Amniotic stem cell (primary cell): ENCODE results near the gene GSK3A.

ENCODE experiments used
- DNase-seq: peaks from one replicate; lab custom pipeline; 2025; lab: John Stamatoyannopoulos, UW

Gene GSK3A

DNA sequence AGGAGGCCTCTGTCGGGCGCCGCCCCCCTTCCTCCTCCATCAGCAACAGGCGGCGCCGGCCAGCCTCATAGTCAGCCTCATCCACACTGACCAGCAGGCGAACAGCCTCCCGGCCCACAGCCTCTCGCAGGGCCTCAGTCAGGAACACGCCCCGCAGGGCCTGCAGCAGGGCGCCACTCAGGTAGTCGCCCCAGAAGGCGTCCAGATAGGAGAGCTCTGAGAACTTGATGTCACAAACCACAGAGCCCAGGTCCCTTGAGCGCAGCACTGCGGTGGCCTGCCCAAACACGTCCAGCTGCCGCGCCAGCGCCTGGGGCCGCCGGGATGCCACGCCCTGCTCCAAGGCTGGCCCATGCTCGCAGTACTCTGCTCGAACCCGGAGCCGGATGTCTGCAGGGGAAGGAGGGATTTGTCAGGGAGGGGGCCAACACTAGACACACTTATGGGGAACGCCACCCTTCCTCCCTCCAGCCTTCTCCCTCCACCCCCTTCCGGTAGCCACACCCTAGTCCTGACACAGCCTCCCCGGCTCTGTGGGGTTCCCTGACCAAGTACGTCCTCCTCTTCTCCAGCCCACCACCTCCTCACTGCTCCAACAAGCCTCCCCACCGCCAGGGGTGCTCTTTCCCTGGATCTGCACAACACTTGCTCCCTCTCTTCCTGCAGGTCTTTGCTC lies 42.8 kb downstream of the GSK3A start:
- no peak for DNase-seq

DNA sequence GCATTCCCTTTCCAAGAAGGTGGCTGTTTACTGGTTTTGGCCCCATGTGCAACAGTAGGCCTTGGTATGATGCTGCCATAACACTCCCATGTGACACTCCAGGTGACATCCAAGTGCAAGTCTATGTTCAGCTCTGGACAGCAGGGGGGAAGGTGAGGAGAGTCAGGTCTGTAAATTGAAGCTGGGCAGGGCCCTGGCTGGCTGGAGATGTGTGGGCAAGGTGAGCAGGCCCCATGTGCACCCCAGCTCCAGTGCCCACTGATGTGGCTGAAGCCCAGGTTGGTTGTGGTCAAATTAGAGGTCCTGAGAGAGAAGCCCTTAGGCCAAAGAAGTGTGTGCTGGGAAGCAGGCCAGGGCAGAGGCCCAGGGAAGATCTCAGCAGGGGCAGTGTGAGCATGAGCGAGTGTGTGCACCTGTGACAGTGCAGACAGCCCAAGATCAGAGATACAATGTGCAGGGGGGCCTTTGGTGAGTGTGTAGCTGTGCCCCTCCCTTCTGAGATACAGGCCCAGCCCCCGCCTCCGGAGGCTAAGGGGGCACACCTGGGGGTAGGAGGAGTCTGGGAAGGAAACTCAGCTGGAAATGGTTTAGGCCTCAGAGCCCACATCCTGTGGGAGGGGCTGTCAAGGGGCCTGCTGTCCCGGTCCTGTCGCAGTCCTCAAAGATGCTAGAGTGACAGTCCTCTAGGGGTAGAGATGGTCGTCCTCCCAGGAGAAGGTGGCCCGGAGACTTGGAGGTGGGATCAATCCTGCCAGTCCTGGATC lies 43.5 kb downstream of the GSK3A start:
- DNase-seq: no peak

DNA sequence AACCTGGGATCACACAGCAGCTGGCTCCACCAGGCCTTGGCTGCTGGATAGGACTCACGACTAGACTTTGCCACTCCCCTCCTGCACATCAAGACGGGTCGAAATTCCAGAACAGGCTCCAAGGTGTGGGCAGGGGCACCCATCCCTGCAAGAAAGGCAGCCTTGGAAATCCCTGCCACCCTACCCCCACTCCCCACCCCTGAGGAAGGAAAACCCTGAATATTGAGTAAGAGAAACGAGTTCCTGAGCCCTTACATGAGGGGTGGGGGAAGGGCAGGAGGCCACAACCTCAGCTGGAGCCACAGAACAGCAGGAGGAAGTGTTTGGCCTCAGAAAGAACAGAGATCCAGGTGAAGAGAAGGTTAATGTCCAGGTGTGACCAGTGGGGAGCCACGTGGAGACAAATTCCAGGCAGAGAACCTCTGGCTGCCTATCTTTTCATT lies 45.0 kb downstream of the GSK3A start:
- no peak for DNase-seq

GRCh38 chr19:42196011-42197001 lies 46.1 kb downstream of the GSK3A start:
- DNase-seq: no peak

- DNase-seq: no peak
Observed at GRCh38 chr19:42193706-42194105, 48.7 kb downstream of the GSK3A start.

GRCh38 chr19:42193294-42193693 lies 49.1 kb downstream of the GSK3A start:
- no peak for DNase-seq

DNA sequence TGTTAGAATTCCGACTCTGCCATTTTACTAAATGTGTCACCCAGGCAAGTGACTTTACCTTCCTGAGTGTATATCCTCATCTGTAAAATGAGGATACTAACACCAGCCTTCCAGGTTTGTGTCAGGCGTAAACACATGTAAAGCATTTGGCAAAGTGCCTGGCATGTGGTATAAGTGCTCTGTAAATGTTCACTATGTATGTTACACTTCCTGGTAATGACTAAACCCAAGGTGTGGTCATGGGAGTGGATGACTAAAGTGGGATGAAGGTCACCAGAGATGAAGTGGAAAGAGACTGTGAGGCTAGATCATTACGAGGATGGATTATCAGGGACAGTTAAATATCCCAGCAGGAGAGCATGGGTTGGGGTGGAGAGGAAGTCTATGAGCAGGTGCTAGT lies 50.5 kb downstream of the GSK3A start:
- DNase-seq: no peak

GRCh38 chr19:42191330-42191729 lies 51.1 kb downstream of the GSK3A start:
- no peak for DNase-seq

GRCh38 chr19:42189133-42189532 lies 53.3 kb downstream of the GSK3A start:
- DNase-seq: no peak

GRCh38 chr19:42188665-42189064 lies 53.7 kb downstream of the GSK3A start:
- no peak for DNase-seq

DNA sequence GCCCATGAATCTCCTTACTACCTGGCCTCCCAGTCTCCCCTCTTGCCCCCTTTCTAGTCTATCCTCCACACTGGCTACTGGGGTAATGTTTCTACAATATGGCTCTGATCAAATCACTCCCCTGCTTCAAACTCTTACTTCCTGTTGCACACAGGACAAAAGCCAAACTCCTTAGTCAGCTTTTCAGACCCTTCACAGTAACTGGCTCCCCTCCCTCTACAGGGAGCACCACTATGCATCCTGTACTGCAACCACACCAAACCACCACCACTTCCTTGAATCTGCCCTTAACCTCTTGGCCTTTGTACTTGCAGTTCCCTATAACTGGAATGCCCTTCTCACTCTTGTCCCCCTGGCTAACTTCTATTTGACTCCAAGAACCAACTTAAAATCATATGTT lies 57.1 kb downstream of the GSK3A start:
- DNase-seq: no peak

DNA sequence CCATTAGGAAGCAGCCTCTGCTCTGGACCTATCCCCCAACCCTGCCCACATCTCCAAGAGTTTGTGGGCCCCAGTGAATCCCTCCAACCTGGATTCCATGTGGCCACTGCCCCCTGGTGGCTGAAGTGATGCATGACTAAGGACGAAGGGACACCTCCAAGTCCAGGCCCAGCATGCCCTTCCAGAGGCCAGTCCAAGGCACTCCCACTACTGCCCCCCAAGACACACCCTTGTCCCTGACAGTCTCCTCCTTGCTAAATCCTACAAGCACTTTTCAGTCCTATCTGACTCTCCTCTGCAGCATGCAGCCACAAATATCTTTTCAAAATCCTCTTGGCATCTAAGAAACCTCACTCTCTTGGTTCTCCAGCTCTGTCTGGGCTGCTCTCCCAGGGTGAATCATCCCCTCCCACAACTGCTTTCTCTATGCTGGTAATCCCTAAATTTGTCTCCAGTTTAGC lies 58.0 kb downstream of the GSK3A start:
- DNase-seq: peak; percentile 79
